H1 (cell line): ENCODE data around the gene CDC42SE2. TPM values are rescaled to one million over a fixed set of nuclear protein-coding genes. Genes with fewer than 3 reads are reported as not detected.

Source experiments
- ASH2L ChIP-seq: fragments of 200-600, 300-600 bp; sonication (generic); IDR thresholded peaks from one replicate; pipeline ENCODE4 v1.7.1; 2017; ENCODE audit warnings: low read length
- CBX5 ChIP-seq: fragments of 300-800, 300-1000 bp; sonication (generic); IDR thresholded peaks from 2 replicates; pipeline ENCODE4 v1.7.1; 2016; ENCODE audit warnings: antibody characterized with exemption, low read length, low read depth
- CBX8 ChIP-seq: fragments of 300-800, 300-1000 bp; sonication (generic); IDR thresholded peaks from 2 replicates; pipeline ENCODE4 v1.7.1; 2016; ENCODE audit warnings: low read depth, low read length, borderline replicate concordance
- CTBP2 ChIP-seq: IDR thresholded peaks from 2 replicates; pipeline ENCODE4 v1.7.0; 2011; ENCODE audit warnings: borderline replicate concordance, mild to moderate bottlenecking, moderate library complexity, mixed read lengths, low read length; ENCODE audit not compliant: insufficient read depth, insufficient read length
- HDAC6 ChIP-seq: IDR thresholded peaks from one replicate; pipeline ENCODE4 v1.7.1; 2012; ENCODE audit warnings: low read depth, mild to moderate bottlenecking, inconsistent platforms, low read length, moderate library complexity
- NRF1 ChIP-seq: IDR thresholded peaks from 2 replicates; pipeline ENCODE4 v1.6.1; 2011; ENCODE audit warnings: mild to moderate bottlenecking, low read depth, low read length, improper control_type of control experiment
- POLR2A ChIP-seq, 2 experiments: IDR thresholded peaks; 1 replicate in 1 of 2; 2 replicates in 1 of 2; pipeline ENCODE4 v1.6.1; 2011; ENCODE audit warnings: low read depth in 2 of 2, low read length in 2 of 2, mild to moderate bottlenecking in 2 of 2; ENCODE audit errors: control extremely low read depth in 1 of 2
- SIN3A ChIP-seq, 2 experiments: IDR thresholded peaks in 1 of 2; conservative IDR thresholded peaks in 1 of 2; 2 replicates each; pipeline ENCODE4 v1.6.1; 2011 to 2012; ENCODE audit warnings: low read length in 2 of 2, improper control_type of control experiment in 1 of 2, low read depth in 1 of 2, mild to moderate bottlenecking in 1 of 2
- TAF7 ChIP-seq: optimal IDR thresholded peaks from 2 replicates; pipeline ENCODE3; 2011; ENCODE audit warnings: low read depth, mild to moderate bottlenecking, inconsistent platforms, low read length, moderate library complexity, borderline replicate concordance
- ZNF274 ChIP-seq: IDR thresholded peaks from 2 replicates; pipeline ENCODE4 v1.7.0; 2012; ENCODE audit warnings: low read length, borderline replicate concordance; ENCODE audit errors: extremely low read depth
- polyA plus RNA-seq, 7 experiments: library from polyadenylated mRNA; depleted of rRNA in 3 of 7; stranded (reverse) in 5 of 7; unstranded in 2 of 7; fragments of >200 nt in 5 of 7; fragments of 200-250 nt in 2 of 7; gene quantifications; 1 replicate in 5 of 7; 2 replicates in 1 of 7; 4 replicates in 1 of 7; pipeline versions ENCODE4 v1.2.1 to v1.2.3, GENCODE V29; 2011 to 2013; ENCODE audit warnings: missing spikeins in 2 of 7, mixed read lengths in 2 of 7
- total RNA-seq: library from RNA; stranded (reverse); fragmentation: NEBNext Ultra II Directional; extraction: Animal tissue kit (Norgen Biotek cat#: 25700); gene quantifications from 2 replicates; pipeline ENCODE4 v1.2.1, GENCODE V29; 2021
- TF ChIP-seq, protein P1 (sequence below): IDR thresholded peaks from 2 replicates; pipeline ENCODE4 v1.6.1; 2012; ENCODE audit warnings: inconsistent platforms

The CDC42SE2 gene
- total and polyA plus RNA-seq, 2 of the 8 experiments (the other 6 are each of a cell fraction or from before 2014, with no cell fraction given): 16.7 to 30.8 TPM

DNA sequence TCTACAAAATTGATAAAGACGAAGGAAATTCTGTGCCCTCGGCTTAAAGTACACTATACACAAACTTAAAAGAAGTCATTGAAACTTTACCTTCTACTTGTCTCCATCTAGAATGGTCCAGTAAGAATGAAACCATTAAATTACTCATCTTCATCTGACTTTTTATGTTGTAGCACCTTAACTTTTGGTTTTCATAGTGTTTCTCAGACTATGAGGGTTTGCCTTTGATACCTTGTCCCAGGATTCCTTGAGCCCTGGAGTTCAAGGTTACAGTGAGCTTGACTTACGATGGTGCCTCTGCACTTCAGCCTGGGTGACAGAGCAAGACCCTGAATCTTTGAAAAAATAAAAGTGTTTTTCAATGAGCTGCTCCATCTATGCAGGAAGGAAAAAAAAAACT is 132.2 kb downstream of the CDC42SE2 start (continued):
- no peak for TF ChIP-seq CBX8
- no peak for TF ChIP-seq TAF7
- no peak for TF ChIP-seq SIN3A (conservative IDR thresholded peaks at IDR 0.05 in 1 of 2, IDR thresholded peaks at IDR 0.05 in 1 of 2; ENCODE audit: low read depth in 1 of 2, low read length in 2 of 2)
- TF ChIP-seq ASH2L: no peak
- no peak for TF ChIP-seq HDAC6
- no peak for TF ChIP-seq CTBP2
- no peak for TF ChIP-seq ZNF274
- TF ChIP-seq, protein P1, sequence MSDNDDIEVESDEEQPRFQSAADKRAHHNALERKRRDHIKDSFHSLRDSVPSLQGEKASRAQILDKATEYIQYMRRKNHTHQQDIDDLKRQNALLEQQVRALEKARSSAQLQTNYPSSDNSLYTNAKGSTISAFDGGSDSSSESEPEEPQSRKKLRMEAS: no peak
- no peak for TF ChIP-seq CBX5
- no peak for TF ChIP-seq POLR2A (IDR thresholded peaks at IDR 0.05; ENCODE audit: control extremely low read depth in 1 of 2, low read depth in 2 of 2, low read length in 2 of 2)
- TF ChIP-seq NRF1: no peak
- TF ChIP-seq, all 59 proteins: peak for 0
